HUES48 (cell line): ENCODE measurements around the gene RMI2.
"Not testable (repeated sequence)": the region's sequence is repeated elsewhere in the genome, so short reads cannot be mapped to it uniquely, and the experiment has no call there.

ENCODE experiments used
- H3K27ac ChIP-seq: one replicate; pipeline ENCODE4 v1.7.0; 2013; ENCODE audit warnings: low read depth, low read length, inconsistent platforms
- H3K27me3 ChIP-seq: 2 replicates; pipeline ENCODE4 v1.6.1; 2013; ENCODE audit warnings: mild to moderate bottlenecking, low read length; ENCODE audit not compliant: control insufficient read depth, insufficient read depth
- H3K36me3 ChIP-seq: 2 replicates; pipeline ENCODE4 v1.6.1; 2013; ENCODE audit warnings: low read length; ENCODE audit not compliant: control insufficient read depth, insufficient read depth
- H3K4me1 ChIP-seq: 2 replicates; pipeline ENCODE4 v1.6.1; 2013; ENCODE audit warnings: mild to moderate bottlenecking, low read length; ENCODE audit not compliant: control insufficient read depth, insufficient read depth
- H3K4me3 ChIP-seq: 2 replicates; pipeline ENCODE4 v1.5.1; 2013; ENCODE audit warnings: mild to moderate bottlenecking, low read depth, low read length
- H3K9ac ChIP-seq: 2 replicates; pipeline ENCODE4 v1.6.1; 2013; ENCODE audit warnings: mild to moderate bottlenecking, low read depth, low read length, moderate library complexity
- H3K9me3 ChIP-seq: 2 replicates; pipeline ENCODE4 v1.6.1; 2013; ENCODE audit warnings: low read length; ENCODE audit not compliant: control insufficient read depth, insufficient read depth

RMI2 gene

DNA sequence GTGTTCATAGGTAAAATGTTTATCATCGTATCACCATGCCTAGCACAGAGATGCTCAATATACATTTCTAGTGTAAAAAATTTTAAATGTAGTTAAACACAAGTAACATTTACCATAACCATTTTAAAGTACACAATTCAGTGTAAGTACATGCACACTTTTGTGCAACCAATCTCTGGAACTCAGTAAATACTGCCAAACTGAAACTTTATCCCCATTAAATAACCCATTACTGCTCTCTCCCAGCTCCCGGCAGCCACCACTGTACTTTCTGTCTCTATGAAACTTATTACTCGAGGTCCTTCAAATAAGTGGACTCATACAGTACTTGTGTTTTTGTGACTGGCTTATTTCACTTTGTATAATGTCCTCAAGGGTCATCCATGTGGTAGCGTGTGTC, 29.0 kb downstream of the RMI2 start:
- Histone ChIP-seq H3K27me3 (no peaks in the 10 kb centered on the region), H3K9me3 (no peaks in the 10 kb centered on the region), H3K4me1 (no peaks in the 10 kb centered on the region; the same call in 1 of the 2 replicates), H3K4me3 (no peak overlapping the region), H3K36me3 (no peaks in the 10 kb centered on the region), H3K27ac (no peak overlapping the region), H3K9ac (no peak overlapping the region)

DNA sequence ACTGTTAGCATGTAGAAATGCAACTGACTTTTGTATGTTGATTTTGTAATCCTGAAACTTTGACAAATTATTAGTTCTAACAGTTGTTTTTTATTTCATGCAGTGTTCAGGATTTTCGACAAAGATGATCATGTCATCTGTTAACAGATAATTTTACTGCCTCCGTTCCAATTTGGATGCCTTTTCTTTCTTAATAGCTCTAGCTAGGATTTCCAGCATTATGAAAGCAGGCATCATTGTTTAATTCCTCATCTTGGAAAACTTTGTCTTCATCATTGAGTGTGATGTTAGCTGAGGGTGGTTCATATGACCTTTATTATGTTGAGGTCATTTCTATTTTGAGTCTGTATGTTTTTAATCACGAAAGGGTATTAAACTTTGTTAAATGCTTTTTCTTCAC, 31.9 kb downstream of the RMI2 start:
- H3K4me3 ChIP-seq = no peak overlapping the region

DNA sequence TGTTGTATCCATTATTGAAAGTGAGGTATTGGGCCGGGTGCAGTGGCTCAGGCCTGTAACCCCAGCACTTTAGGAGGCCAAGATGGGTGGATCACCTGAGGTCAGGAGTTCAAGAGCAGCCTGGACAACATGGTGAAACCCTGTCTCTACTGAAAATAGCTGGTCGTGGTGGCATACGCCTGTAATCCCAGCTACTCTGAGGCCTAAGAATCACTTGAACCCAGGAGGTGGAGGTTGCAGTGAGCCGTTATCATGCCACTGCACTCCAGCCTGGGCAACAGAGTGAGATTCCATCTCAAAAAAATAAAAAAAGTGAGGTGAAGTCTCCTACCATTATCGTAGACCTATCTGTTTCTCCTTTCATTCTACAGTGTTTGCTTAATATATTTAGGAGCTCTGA, 33.7 kb downstream of the RMI2 start:
- not testable (repeated sequence) for H3K4me1 ChIP-seq, H3K9ac ChIP-seq, H3K36me3 ChIP-seq, H3K27ac ChIP-seq, H3K4me3 ChIP-seq, H3K27me3 ChIP-seq, H3K9me3 ChIP-seq

More for the DNA sequence above, 31.9 kb downstream of the RMI2 start:
- no peak overlapping the region for H3K9ac ChIP-seq
- H3K4me1 ChIP-seq = no peaks in the 10 kb centered on the region
- H3K27ac ChIP-seq = no peak overlapping the region
- H3K36me3 ChIP-seq = no peaks in the 10 kb centered on the region
- no peaks in the 10 kb centered on the region for H3K9me3 ChIP-seq
- H3K27me3 ChIP-seq = no peaks in the 10 kb centered on the region

DNA sequence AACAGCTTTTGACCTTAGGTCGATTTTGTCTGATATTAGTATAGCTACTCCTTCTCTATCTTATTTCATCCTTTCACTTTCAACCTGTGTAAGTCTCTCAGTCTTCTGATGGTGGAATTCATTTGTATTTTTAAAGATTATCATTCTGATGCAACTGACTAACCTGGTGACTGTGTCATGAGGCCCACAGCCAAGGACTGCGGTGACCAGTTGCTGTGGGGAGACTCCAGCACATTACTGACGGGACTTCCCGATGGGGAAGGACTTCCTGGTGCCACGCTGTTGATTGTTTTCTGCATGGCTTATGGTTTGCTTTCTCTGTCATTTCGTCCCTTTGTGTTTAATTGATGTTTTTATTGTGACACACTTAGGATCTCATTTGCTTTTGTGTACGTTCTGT, 34.2 kb downstream of the RMI2 start:
- no peak overlapping the region for H3K4me3 ChIP-seq
- no peaks in the 10 kb centered on the region for H3K4me1 ChIP-seq
- no peak overlapping the region for H3K9ac ChIP-seq
- no peaks in the 10 kb centered on the region for H3K36me3 ChIP-seq
- H3K9me3 ChIP-seq = no peaks in the 10 kb centered on the region
- H3K27me3 ChIP-seq = no peaks in the 10 kb centered on the region
- H3K27ac ChIP-seq = no peak overlapping the region

DNA sequence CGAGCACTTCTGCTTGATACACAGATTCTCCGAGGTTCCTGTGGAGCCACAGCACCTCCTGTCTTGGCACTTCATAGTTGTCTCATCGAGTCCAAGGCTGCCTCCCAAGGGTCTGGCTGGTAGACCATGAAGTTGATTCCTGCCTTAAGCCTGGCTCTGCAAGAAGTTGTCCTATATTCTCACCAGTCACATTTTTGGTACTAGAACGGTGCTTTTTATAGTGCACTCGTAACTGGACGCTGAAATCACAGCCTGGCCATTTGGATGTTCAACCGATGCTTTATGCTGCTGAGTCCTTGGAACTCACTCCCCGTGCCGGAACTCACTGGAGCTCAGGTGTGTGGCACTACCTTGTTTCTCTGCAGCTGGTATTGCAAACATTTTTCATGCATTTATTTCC, 35.6 kb downstream of the RMI2 start:
- no peaks in the 10 kb centered on the region for H3K36me3 ChIP-seq
- no peak overlapping the region for H3K4me3 ChIP-seq
- no peaks in the 10 kb centered on the region for H3K4me1 ChIP-seq
- no peak overlapping the region for H3K27ac ChIP-seq
- no peaks in the 10 kb centered on the region for H3K27me3 ChIP-seq
- H3K9me3 ChIP-seq = no peaks in the 10 kb centered on the region
- no peak overlapping the region for H3K9ac ChIP-seq

DNA sequence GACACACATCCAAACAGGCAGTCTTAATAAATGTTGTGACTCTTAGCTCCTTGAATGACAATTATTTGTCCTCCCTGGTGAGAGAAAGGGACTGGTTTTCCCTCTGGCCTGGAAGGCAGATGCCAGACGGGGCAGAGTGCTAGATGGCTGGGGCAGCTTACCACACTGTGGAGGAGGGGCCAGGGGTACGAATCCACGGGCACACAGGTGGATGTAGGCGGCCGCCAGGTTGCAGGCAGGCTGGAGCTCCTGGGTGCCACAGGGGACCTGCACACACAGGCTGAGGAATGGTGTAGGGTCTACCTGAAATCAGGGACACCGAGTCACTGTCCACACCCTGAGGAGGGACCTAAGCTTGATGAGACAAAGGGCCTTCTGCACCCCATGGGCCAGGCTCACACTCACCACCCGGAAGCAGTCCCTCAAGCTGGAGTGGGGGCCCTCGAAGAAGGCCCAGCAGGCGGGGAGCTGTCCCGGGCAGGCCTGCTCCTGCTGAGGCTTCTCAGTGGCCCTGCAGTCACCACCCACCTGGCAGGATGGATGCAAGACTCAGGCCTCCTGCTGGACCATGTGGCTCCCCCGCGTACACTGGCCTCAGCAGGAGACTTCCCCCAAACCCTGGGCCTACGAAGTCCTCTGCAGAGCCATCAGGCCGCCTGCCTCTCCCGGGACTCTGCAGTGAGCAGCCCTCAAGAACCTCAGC, 38.4 kb downstream of the RMI2 start:
- Histone ChIP-seq H3K4me3 (no peak overlapping the region), H3K36me3 (no peaks in the 10 kb centered on the region), H3K4me1 (peaks cover 3% of the 10 kb centered on the region; the same call in 1 of the 2 replicates), H3K9ac (no peak overlapping the region), H3K27me3 (peaks cover 3% of the 10 kb centered on the region; the same call in 1 of the 2 replicates), H3K27ac (no peak overlapping the region), H3K9me3 (no peaks in the 10 kb centered on the region)

DNA sequence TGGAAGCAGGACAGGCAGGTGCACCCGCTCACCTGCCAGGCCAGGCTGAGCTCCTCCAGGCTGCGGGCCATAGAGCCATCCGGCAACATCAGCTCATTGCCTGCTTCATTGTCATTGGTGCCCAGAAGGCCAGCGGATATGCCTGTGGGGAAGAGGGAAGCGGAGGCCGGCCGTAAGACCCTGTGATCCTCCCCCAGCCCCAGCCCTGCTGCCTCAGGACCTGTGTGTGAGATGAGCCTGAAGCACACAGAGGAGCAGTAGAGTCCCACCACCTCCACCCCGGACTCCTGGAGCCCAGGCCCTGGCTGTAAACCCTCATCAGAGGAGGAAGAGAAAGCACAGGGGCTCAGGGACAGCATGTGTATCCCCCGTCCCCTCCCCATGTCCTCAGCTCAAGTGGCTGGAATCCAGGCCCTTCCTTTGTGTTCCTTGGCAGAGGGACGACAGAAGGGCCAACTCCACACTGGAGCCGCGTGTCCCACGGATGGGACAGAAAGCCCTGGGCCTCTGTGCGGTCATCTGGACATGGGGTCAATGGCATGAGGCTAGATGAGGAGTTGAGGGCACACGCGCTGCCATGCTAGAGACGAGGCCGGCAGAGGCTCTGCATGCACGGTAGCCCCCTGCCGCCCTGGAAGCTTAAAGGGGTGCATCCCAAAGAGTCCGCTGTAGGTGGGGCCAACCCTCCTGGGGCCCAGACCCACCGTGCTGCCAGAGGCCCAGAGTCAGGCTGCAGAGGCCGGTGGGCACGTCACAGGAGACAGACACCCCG, 39.1 kb downstream of the RMI2 start:
- Histone ChIP-seq H3K27ac (no peak overlapping the region), H3K27me3 (peaks cover 3% of the 10 kb centered on the region; the same call in 1 of the 2 replicates), H3K4me3 (no peak overlapping the region), H3K9ac (no peak overlapping the region), H3K4me1 (peaks cover 7% of the 10 kb centered on the region; the same call in 1 of the 2 replicates), H3K36me3 (no peaks in the 10 kb centered on the region), H3K9me3 (no peaks in the 10 kb centered on the region)

DNA sequence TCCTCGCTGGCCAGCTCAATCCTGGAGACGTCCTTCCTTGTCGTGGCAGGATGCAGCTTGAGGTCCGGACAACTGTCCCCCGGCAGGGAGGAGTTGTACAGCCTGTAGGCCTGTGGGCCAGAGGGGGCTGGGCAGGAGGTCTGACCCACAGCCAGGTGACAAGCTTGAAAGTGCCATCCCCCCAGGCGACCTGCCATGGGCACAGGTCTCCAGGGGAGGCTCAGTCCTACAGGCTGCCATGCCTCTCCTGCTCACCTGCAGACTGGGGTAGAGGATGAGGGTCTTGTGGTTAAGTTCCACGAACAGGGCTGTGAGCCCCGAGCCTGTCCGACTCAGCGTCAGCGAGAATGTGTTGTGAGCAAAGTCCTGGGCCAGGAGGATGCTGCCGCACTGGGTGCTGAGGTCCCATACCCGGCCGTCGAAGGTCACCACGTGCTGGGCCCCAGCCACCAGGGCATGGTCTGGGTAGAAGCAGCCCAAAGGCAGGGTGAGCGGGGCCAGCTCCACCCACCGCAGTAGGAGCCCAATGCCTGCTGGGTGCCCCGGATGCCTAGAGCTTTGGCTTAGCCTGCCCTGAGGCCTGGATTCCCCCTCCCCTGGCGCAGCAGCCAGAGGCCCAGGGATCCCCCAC, 39.8 kb downstream of the RMI2 start:
- H3K4me3 ChIP-seq = no peak overlapping the region
- H3K9me3 ChIP-seq = no peaks in the 10 kb centered on the region
- H3K4me1 ChIP-seq = peaks cover 7% of the 10 kb centered on the region; the same call in 1 of the 2 replicates
- no peak overlapping the region for H3K27ac ChIP-seq
- H3K9ac ChIP-seq = no peak overlapping the region
- no peaks in the 10 kb centered on the region for H3K36me3 ChIP-seq
- peaks cover 3% of the 10 kb centered on the region; the same call in 1 of the 2 replicates for H3K27me3 ChIP-seq

DNA sequence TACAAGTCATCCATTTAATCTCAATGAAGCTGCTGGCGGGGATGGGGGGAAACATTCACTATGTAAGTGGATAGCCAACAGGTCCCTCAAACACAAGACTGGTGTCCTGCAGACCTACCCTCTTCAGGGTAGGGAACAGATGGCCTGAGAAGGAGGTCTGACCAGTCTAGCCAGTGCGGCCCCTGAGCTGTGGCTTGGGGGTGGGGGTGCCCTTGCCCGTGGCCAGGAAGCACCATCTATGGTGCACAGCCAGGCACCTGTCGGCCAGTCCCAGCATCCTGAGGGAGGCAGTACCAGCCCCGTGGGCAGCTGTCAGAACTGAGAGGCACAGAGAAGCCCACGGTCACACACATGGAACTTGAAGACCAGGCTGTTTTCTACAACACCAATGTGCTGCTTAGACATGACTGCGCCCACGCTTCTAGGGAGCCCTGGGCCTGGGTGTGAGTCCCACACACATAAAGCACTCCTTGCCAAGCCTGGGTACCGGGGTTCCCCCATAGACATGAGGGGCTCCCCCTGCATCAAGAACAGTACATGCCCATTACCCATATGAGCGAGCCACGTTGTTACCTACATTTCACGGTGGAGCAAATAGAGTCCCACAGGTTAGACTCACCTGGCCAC, 40.9 kb downstream of the RMI2 start:
- Histone ChIP-seq H3K4me3 (no peak overlapping the region), H3K4me1 (peaks cover 12% of the 10 kb centered on the region; the same call in 1 of the 2 replicates), H3K9ac (no peak overlapping the region), H3K9me3 (no peaks in the 10 kb centered on the region), H3K36me3 (no peaks in the 10 kb centered on the region), H3K27me3 (peaks cover 3% of the 10 kb centered on the region; the same call in 1 of the 2 replicates), H3K27ac (no peak overlapping the region)

DNA sequence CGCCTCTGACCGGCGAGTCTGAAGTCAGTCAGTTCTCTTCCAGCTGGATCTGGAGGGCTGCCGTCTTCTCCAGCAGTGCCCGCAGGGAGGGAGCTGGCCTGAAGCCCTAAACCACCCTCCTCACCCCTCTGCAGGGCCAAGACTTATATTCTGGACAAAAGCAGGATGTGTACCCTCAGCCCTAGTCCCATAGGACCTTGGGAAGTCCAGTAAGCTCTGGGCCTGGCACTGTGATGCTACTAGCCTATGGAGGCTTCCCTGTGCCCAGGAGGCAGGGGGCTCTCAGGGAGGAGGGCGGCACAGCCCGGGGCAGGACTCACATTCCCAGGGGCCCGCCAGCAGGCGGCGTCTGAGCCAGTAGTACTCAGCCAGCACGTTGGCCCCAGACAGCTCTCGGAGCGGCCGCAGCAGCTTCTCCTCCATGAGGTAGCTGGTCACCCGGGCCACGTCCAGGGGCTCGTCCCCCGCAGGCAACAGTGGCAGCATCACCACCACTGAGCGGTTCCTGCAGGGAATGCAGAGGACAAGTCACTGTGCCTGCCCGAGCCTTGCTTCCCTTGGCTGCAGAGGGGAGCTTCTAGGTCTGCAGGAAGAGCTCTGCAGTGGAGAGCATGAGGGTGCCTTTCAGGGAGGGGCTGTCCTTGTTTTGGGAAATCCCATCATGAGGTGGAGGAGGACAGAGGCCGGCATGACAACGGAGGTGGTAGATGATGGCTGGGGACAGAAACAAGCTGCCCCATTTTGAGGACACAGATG, 41.7 kb downstream of the RMI2 start:
- peaks cover 3% of the 10 kb centered on the region; the same call in 1 of the 2 replicates for H3K27me3 ChIP-seq
- H3K9me3 ChIP-seq = no peaks in the 10 kb centered on the region
- peaks cover 19% of the 10 kb centered on the region; the same call in 1 of the 2 replicates for H3K4me1 ChIP-seq

More for the DNA sequence above, 41.7 kb downstream of the RMI2 start:
- Histone ChIP-seq H3K36me3 (no peaks in the 10 kb centered on the region), H3K9ac (no peak overlapping the region), H3K4me3 (no peak overlapping the region), H3K27ac (no peak overlapping the region)
